Activated T-cell treated with anti-CD3 and anti-CD28 coated beads for 4 hours (primary cell): ENCODE measurements around the gene ADGRD1.

Source experiments
- DNase-seq: peaks from one replicate; pipeline ENCODE4 v3.0.0-alpha.2; 2020

The ADGRD1 gene

DNA sequence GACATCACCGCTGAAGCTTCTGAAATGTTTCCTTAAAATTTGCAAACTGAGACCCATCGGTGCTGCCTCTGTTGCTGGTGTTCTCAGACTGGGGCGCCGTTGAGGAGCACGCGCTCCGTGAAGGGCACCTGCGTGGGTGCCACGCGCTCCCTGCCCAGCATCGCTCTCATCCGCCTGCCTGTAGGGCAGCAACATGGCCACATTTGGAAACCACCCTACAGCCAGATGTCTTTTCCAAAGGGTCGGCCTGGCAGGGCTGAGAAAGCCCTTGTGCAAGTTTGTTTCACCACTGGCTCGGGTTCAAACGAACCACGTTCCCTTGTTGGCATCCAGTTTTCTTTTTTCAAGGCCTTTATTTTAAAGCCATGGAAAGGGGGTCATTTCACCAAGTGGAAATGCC, 13.9 kb downstream of the ADGRD1 start:
- DNase-seq = no peak

DNA sequence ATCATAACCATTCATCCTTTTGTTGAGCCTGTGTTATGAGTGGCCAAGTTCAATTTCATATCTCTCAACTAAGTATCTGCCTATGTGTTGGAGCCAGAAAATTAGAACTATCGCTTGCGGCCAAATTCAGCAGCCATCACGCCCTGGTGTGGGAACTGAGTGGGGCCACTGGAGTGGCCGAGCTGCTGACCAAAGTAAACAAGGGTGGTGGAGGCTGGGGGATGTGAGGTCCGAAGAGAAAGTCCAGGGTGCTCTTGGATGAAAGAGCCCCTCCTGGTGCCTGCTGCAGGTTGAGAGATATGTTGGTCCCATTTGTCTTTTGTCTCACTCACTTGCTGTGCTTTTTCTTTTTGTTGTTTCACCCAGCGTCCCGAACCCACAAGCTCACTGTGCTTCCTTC, 14.9 kb downstream of the ADGRD1 start:
- no peak for DNase-seq

DNA sequence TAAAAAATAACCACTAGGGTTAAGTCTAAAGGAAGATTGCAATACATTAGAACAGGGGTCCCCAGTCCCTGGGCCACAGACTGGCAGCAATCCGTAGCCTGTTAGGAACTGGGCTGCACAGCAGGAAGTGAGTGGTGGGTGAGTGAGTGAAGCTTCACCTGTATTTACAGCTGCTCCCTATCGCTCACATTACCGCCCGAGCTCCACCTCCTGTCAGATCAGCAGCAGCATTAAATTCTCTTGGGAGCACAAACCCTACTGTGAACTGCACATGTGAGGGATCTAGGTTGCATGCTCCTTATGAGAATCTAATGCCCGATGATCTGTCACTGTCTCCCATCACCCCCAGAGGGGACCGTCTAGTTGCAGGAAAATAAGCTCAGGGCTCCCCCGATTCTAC, 15.5 kb downstream of the ADGRD1 start:
- no peak for DNase-seq

- DNase-seq = no peak
Measured at GRCh38 chr12:130970165-130970907, 16.6 kb downstream of the ADGRD1 start.

DNA sequence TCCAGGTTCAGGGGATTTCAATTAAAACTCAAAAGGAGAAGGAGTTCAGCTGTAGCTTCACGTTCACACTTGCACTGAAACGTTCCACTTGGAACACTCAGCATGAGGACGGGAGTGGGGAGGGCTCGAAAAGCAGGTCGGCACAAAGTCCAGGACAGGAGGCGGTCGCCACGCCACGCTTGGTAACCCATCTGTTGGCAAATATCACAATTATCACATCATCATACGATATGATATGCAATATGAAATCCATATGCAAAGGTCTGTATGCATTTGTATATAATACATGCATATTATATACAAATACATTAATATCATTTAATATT, 17.2 kb downstream of the ADGRD1 start:
- DNase-seq = no peak

GRCh38 chr12:130971925-130972585, 18.3 kb downstream of the ADGRD1 start:
- no peak for DNase-seq

DNA sequence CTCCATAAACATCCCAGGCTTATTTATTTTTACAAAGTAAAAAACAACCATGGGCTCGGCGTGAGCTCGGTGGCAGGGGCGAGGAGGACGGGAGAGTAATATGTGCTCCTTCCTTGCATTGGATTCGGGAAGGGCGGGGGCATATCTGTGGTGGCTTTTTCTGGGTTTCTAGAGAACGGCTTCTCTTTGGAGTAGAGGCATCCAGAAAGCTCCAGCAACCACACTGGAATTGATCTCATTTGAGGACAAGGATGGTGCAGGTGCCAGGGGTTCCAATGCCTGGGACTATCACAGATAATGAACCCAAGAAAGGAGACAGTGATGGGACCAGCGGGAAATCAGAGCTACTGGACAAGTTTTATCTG, 18.9 kb downstream of the ADGRD1 start:
- DNase-seq = no peak

DNA sequence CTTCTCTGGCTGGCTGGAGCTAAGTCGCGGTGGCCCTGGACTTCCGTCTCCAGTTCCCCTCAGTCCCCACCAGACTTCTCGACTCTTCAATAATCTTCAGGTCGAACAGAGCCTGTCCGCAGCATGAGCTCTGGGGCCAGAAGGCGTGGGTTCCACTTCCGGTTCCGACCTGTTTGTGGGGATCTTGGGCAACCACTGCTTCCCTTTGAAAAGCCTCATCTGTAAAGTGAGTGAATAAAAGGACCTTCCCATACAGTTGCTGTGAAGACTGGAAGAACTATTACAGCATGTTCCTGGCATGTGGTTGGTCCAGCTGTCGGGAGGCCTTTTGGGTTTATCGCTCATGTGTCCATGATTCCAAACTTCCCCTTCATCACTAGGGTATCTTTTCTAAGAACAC, 19.4 kb downstream of the ADGRD1 start:
- DNase-seq = no peak

DNA sequence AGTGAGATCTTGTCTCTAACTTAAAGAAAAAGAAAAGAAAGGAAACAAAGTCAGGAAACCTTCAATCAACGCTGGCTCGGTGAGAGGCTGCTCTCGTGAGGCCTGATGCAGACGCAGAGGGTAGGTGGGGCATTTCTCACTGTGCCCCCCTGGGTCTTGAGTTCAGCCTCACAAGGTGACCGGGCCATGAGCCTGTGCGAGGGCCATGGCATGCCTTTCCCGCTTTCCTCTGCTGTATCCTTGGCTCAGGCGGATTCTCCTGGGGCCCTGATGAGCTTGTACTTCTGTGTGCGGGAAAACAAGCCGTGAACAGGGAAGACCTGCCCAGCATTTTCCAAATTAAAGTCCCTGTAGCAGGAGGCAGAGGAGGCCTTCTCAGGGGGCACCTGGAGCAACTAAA, 20.2 kb downstream of the ADGRD1 start:
- no peak for DNase-seq

GRCh38 chr12:130975116-130975515, 21.4 kb downstream of the ADGRD1 start:
- no peak for DNase-seq

DNA sequence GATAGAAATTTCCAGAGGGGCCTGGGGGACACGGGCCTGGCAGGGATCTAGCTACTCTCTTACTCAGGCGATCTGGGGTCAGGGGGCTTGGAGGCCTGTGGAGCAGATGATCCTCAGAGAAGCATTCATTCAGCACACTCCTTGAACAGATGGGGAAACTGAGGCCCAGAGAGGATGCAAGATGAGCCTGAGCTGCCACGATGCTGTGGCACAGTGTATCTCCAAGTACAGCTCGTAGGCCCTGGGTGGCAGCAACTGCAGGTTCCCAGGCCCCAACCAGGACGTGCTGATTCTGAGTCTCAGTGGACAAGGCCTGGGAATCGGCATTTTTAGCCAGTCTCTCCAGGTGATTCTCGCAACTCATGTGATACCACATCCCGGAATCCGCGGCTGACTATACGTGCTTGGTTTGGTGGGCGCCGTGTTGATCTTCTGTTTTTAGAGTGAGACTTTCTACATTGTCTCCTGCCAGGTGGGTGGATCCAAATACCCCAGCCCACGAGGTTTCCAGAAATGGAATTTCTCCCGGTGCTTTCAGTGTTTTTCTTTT, 22.5 kb downstream of the ADGRD1 start:
- no peak for DNase-seq

GRCh38 chr12:130977046-130977742, 23.5 kb downstream of the ADGRD1 start:
- no peak for DNase-seq

- no peak for DNase-seq
Measured at GRCh38 chr12:130977743-130978095, 24.0 kb downstream of the ADGRD1 start.

DNA sequence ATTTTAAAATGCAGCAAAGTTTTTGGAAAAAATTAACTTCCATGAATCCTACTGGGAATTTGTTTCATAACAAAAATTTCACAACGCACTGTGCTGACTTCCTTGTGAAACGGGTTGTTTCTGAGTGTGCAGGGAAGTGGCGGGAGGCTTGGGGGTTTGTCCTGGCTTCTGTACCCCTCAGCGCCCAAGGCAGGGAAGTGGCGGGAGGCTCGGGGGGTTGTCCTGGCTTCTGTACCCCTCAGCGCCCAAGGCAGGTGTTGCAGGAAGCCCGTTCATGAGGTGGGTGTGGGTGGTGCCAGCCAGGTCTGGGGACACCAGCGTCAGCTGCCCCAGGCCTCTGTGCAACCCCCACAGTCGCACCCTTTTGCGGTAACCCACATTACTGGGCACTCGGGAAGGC, 25.1 kb downstream of the ADGRD1 start:
- no peak for DNase-seq

- DNase-seq = no peak
Measured at GRCh38 chr12:130981074-130981742, 27.5 kb downstream of the ADGRD1 start.

- DNase-seq = no peak
Measured at GRCh38 chr12:130981911-130982310, 28.2 kb downstream of the ADGRD1 start.

DNA sequence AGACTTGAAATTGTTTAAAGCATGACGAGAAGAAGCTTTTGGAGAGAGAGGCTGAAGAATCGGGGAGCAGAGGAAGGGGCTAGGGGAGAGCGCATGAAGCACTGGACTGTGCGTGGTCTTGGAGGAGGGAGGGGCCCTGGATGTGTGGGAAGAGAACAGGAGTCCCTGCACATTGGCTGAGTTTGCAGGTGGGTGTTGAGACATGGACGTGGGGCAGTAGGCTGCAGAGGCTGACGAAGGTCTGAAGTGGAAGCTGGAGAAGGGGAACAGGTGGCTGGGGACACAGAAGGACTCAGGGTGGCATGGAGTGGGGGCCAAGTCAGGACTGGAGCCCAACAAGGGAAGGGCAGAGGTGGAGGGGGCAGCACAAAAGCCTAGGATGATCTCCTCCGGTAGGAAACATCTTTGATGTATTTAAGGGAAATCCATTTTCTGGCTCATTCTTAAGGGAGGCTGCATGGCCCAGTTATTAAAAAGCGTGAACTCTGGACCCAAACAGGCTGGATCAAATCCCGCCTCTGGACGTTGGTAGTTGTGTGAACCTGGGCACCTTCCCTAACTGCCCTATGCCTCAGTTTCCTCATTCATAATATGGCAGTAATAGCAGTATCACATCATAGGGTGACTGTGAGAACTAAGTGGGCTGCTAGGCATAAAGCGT, 29.0 kb downstream of the ADGRD1 start:
- DNase-seq = no peak

GRCh38 chr12:130983328-130984017, 29.8 kb downstream of the ADGRD1 start:
- DNase-seq = no peak

DNA sequence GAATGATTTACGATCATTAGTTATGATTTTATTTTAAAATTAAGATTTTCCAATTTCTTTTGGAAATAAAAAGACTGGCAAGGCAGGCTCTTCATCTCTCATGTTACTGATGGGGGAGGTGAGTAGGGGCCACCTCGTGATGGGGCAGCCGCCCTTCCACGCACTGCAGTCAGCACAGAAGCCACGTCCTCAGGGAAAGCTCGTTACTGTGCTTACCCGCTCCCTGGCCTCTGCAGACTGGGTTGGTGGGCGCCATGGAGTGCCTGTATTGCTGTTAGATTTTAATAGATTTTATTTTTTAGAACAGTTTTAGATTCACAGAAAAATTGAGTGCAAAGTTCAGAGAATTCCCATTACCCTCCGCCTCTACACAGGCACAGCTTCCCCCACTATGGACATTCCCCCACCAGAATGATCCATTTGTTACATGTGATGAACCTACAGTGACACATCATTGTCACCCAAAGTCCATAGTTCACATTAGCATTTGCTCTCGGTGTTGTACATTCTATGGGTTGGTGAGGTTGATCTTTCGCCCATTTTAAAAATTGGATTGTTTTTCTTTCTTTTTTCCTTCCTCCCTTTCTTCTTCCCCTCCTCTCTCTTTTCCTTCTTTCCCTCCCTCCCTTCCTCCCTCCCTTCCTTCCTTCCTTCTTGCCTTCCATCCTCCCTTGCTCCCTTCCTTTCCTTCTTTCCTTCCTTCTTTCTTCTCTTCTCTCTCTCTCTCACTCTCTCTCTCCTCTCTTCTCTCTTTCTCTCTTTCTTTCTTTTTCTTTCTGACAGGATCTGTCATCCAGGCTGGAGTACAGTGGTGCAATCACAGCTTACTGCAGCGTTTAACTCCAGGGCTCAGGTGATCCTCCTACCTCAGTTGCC, 30.7 kb downstream of the ADGRD1 start:
- no peak for DNase-seq

GRCh38 chr12:130987151-130987931, 33.6 kb downstream of the ADGRD1 start:
- no peak for DNase-seq

- no peak for DNase-seq
Measured at GRCh38 chr12:130988261-130988660, 34.6 kb downstream of the ADGRD1 start.
